DMS153 treated with DMSO at 0.1 percent for 48 hours (cell line): Measurements from ENCODE around the gene ROBO1.
"Not testable (repeated sequence)": the region's sequence is repeated elsewhere in the genome, so short reads cannot be mapped to it uniquely, and the experiment has no call there.

Experiments used
- DNase-seq: peaks from one replicate; lab custom pipeline; 2025; ENCODE audit not compliant: unreplicated experiment; lab: John Stamatoyannopoulos, UW

ROBO1 gene

GRCh38 chr3:78762121-78762520, 1005.7 kb downstream of the ROBO1 start:
- no peak for DNase-seq

GRCh38 chr3:78761126-78761525, 1006.7 kb downstream of the ROBO1 start:
- no peak for DNase-seq

- no peak for DNase-seq
Observed at GRCh38 chr3:78757731-78758130, 1010.1 kb downstream of the ROBO1 start.

- no peak for DNase-seq
Observed at GRCh38 chr3:78754066-78754743, 1013.6 kb downstream of the ROBO1 start.

GRCh38 chr3:78751266-78751665, 1016.5 kb downstream of the ROBO1 start:
- no peak for DNase-seq

GRCh38 chr3:78750291-78750690, 1017.5 kb downstream of the ROBO1 start:
- not testable (repeated sequence) for DNase-seq

GRCh38 chr3:78749056-78749455, 1018.7 kb downstream of the ROBO1 start:
- no peak for DNase-seq

- no peak for DNase-seq
Observed at GRCh38 chr3:78745847-78746246, 1022.0 kb downstream of the ROBO1 start.

- no peak for DNase-seq
Observed at GRCh38 chr3:78742491-78742890, 1025.3 kb downstream of the ROBO1 start.

GRCh38 chr3:78742041-78742440, 1025.8 kb downstream of the ROBO1 start:
- DNase-seq: no peak

- DNase-seq: no peak
Observed at GRCh38 chr3:78741066-78741645, 1026.6 kb downstream of the ROBO1 start.

GRCh38 chr3:78738833-78739232, 1029.0 kb downstream of the ROBO1 start:
- no peak for DNase-seq

GRCh38 chr3:78737988-78738387, 1029.8 kb downstream of the ROBO1 start:
- DNase-seq: no peak

- no peak for DNase-seq
Observed at GRCh38 chr3:78736863-78737262, 1030.9 kb downstream of the ROBO1 start.

GRCh38 chr3:78734048-78734637, 1033.7 kb downstream of the ROBO1 start:
- no peak for DNase-seq

- DNase-seq: no peak
Observed at GRCh38 chr3:78732893-78733292, 1034.9 kb downstream of the ROBO1 start.

- no peak for DNase-seq
Observed at GRCh38 chr3:78732471-78732870, 1035.3 kb downstream of the ROBO1 start.

- DNase-seq: no peak
Observed at GRCh38 chr3:78729946-78730345, 1037.9 kb downstream of the ROBO1 start.

GRCh38 chr3:78728406-78729145, 1039.2 kb downstream of the ROBO1 start:
- DNase-seq: peak; percentile 85

GRCh38 chr3:78726545-78726944, 1041.3 kb downstream of the ROBO1 start:
- DNase-seq: no peak

GRCh38 chr3:78725703-78726246, 1042.0 kb downstream of the ROBO1 start:
- DNase-seq: no peak

GRCh38 chr3:78724859-78725258, 1042.9 kb downstream of the ROBO1 start:
- DNase-seq: no peak
